CD4-positive, alpha-beta T cell treated with Interferon gamma for 1 hour (primary cell): ENCODE measurements around the gene SVIL.
"Not testable (repeated sequence)": the region's sequence is repeated elsewhere in the genome, so short reads cannot be mapped to it uniquely, and the experiment has no call there.

Experiments used
- DNase-seq: peaks from one replicate; pipeline ENCODE4 v3.0.0-alpha.2; 2020

Gene SVIL

DNA sequence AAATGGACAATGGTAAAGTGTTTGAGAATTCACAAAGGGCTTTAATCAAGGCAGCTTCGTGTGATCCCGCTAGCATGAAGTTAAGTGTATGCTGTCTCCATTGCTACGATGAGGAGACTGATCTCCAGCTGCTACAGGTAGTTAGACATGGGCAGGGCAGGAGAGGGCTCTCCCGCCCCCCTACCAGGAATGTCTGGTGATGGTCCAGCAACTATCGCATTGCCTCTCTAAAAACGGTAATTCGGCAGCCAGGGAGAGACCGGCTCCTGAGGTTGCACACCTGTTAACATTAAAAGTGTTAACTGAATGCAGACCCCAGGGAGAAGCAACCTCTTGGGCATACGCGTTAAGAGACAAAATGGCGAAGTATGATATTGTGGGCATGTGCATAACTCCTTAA, 37.9 kb downstream of the SVIL start:
- no peak for DNase-seq

DNA sequence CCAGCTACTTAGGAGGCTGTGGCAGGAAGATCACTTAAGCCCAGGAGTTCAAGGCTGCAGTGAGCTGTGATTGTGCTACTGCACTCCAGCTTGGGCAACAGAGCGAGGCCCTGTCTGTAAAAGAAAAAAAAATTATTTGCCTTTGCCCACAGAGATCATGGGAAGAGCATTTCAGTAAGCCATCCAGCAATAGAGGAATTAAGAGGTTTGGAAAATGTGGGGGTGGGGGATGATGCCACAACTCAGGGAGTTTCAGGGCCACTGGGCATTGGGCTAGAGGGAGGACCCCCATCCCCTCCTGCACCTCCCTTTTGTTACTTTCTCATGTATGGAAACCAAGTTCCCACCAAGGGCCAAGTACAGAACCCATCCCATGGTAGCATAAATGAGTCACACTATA, 38.4 kb downstream of the SVIL start:
- DNase-seq, result no peak

GRCh38 chr10:29595636-29596225, 39.0 kb downstream of the SVIL start:
- no peak for DNase-seq

- DNase-seq, result no peak
Measured at GRCh38 chr10:29595146-29595545, 39.6 kb downstream of the SVIL start.

DNA sequence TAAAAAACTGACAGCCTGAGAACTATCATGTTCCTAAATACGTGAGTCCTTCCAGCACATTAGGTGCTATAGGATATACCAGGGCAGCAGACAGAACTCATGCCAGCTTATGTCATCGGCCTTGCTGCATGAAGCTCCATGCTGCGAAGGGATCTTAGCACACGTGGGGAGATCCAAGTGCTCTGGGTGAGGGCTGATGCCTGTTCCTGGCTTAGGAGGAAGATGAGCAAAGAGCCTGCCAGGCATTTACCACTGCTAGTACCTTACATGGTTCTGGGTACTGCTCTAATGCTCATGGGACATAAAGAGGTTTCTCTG, 43.2 kb downstream of the SVIL start:
- no peak for DNase-seq

DNA sequence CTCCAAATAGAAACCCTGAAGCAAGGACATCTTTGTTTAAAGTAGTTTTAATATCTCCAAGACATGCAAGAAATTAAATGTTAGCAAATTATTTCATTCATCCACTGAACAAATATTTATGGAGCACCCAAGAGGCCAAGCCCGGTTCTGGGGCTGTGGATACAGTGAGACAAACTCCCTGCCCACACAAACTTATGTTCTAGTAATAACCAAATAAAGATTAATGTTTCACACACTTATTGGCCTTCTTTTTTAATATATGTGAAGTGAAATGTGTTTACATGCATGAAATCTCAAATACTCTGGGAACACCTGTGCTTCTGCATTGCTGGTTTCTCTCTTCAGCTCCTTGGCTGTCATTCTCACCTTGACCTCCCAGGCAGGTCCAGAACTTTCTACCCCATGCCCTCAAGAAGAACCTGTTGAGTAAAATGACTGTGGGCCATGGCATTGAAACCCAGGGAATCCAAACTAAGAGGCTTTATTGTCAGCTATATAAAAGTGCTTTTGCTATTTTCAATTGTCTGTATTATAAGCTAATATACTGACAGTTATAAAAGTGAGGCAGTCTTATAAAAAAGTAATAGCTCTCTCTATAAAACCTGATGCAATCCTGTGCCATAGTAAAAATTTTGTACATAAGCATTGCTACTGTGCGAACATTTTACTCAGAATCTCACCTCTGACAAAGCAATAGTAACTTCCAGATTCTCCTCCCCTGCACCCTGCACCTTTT, 43.7 kb downstream of the SVIL start:
- DNase-seq, result no peak

DNA sequence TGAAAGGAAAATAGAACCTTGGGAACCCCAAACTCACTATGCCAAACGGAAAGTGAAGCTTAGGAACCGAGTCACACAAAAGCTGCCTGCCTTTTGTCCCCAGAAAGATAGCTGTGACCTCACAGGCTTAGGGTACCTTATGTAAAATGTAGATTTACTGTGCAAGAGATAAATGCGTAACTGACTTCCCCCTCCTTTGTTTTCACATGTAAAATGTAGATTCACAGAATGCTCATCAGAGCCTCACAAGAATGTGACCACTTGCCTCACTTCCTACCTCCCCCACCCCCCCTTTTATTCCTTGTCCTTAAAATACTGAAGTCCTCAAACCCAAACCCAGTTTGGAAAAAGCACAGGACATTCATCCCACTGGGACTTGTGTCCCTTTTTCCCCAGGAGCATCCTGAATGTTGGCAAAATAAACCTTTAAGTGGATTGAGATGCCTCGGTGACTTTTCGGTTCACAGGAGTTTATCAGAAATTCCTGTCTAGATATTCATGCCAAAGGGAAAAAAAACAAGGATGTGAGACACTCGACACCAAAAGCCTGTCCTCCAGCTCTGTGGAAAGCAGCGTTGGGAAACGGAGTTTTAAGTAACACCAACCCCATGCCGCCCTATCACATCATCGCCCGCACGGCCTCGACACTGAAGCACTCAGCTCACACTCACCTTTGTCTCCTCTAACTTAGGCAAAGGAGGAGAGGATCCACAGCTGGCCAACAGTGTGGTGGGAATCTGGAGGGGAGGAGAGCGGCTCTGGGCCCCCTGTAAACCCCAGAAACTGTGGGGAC, 45.9 kb downstream of the SVIL start:
- DNase-seq, result no peak

DNA sequence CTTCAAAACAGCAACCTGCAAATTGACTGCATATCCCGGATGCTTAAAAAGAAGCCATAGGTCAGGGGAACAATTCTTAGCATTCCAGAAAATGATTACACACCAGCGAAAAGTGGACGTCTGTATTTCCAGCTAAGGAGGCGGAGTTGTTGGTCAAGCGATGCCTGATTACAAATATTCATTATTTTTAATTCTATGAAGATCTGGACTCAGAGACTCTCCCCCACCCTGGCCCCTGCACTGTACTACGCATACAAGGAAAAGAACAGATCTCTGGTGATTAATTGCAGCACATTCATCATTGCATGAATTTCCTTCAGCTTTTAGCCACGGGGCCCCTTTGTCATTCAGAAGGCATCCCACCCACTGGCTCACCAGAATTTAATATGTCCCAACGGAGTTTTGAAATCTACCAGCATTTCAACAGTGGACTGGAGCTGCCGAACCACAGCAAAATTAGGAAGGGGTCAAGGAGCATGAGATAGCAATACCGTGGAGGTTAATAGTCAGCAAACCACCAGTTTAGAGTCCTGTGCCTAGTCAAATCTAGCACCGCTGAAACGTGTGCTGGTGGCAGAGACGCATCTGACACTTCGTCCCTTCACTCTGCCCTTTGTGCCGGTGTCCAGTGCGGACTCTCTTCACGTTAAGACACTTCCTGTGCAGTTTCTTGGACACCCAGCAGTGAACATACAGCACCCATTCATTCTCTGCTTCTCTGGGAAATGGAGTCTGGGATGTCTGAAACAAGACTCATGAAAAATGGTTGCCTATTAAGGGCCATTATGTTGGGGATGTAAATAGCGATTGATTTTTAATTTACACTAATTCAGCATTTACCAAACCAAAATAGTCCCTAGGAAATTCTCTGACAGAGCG, 46.8 kb downstream of the SVIL start:
- DNase-seq, result not testable (repeated sequence)

DNA sequence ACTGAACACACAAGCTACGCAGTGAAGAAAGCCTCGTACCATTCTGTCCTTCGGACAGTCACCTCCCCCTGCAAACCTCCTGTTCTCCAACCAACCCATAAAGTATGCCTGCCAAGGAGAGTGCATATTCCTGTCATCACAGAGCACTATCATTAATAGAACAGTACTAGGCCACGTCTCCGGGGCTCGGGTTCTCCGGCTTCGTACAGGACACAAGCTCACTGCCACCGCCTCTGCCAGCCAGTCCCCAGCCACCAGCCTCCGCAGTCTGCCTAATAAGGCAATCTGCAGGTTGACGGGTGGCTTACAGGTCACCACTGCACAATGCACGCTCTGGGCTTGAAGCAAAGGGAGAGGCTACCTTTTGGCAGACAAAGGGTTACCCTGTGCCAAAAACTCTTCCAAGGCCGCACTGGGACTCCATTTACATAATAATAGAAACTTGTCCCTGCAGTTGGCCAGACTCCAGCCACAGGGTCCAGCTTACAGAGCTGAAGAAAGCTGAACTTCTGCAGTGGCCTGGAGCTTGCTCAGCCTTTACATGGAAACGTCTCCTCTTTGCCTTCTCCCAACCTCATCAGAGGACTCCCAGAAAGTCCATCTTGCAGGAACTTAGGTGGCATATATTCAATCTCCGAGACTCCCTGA, 47.5 kb downstream of the SVIL start:
- DNase-seq, result not testable (repeated sequence)

DNA sequence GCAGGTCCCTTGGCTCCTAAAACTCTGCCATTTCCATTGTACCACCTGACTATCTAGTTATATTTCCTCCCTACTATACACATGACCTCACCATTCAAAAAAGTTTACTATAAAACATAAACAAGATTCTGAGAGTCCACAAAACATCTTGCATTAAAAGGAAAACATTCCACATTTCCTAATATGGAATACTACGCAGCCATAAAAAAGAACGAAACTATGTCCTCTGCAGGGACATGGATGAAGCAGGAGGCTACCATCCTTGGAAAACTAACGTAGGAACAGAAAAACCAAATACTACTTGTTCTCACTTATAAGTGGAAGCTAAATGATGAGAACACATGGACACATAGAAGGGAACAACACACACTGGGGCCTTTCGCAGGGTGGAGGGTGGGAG, 48.3 kb downstream of the SVIL start:
- DNase-seq, result no peak

- DNase-seq, result no peak
Measured at GRCh38 chr10:29585488-29585976, 49.2 kb downstream of the SVIL start.

- no peak for DNase-seq
Measured at GRCh38 chr10:29584436-29584835, 50.3 kb downstream of the SVIL start.

DNA sequence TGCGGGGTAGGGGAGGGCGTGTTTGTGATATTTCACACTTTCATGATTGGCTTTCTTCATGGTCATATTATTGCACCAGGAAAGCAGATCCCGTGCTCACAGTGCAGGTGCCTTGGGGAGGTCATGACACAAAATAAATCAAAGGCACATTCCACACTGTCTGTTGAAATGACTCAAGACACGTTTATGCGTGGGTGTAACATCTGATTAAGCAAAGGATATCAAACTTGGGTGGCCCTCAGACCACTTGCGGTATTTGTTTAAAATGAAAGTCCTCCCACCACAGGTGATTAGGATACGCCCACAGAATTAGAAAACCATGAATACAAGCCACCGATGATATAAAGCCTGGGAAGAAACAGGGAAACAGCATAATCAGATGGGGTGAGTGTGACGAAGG, 51.1 kb downstream of the SVIL start:
- no peak for DNase-seq

DNA sequence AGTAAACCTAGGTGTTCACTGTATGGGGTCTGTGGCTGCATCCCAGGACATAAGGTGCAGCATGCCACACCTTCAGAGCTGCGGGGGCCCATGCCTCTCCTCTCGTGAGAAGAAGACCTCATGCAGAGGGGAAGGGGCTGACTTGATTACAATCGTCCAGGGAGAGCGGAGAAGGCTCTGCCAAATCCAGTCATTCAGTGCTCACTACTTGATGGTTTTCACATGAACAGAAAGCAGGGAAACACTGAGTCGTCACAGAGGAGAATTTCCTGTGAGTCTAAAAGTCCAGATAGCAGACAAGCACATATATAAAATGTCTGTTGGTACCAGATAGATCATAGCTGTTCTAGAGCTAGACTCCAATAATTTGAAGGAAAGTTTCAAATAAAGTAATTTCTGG, 52.0 kb downstream of the SVIL start:
- DNase-seq, result not testable (repeated sequence)

GRCh38 chr10:29579455-29579970, 55.3 kb downstream of the SVIL start:
- DNase-seq, result no peak

DNA sequence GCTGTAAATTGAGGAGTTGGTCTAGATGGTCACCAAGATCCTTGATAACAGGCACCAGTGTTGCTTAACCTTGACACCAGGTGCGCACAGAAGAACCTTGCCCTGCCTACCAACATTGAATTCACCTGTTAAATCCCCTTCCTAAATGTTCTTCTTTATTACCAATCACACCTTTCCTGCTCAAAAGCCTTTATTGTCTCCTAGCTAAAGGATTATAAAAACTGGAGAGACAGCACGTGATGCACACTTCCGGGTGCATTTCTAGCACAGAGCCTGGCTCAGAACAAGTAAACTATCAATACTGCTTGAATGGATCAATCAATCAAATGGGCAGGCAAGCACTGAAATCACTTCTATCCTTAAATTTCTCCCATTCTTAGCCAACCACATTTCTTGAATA, 56.3 kb downstream of the SVIL start:
- DNase-seq, result no peak

DNA sequence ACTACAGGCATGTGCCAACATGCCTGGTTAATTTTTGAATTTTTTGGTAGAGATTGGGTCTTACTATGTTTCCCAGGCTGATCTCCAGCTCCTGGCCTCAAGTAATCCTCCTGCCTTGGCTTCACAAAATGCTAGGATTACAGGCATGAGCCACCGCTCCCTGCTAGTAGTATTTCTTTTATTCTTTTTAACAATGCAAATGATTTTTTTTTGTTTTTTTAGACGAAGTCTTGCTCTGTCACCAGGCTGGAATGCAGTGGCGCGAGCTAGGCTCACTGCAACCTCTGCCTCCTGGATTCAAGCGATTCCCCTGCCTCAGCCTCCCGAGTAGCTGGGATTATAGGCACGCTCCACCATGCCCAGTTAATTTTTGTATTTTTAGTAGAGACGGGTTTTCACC, 58.1 kb downstream of the SVIL start:
- no peak for DNase-seq

DNA sequence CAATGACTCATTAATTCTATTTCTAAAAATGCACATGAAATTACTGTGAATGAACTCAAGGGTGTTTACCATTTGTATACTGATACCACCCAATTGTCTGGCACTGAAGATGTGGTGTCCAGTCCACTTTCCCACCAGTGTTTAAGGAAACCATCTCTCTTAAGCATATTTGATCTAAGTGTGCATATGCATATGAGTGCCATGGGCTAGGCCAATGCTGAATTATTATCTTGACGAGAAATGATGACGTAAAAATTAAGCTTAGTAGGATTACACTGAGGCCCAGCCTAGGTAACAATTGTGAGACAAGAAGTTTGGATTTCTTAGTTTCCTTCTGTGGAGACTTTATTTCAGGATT, 59.7 kb downstream of the SVIL start:
- no peak for DNase-seq

DNA sequence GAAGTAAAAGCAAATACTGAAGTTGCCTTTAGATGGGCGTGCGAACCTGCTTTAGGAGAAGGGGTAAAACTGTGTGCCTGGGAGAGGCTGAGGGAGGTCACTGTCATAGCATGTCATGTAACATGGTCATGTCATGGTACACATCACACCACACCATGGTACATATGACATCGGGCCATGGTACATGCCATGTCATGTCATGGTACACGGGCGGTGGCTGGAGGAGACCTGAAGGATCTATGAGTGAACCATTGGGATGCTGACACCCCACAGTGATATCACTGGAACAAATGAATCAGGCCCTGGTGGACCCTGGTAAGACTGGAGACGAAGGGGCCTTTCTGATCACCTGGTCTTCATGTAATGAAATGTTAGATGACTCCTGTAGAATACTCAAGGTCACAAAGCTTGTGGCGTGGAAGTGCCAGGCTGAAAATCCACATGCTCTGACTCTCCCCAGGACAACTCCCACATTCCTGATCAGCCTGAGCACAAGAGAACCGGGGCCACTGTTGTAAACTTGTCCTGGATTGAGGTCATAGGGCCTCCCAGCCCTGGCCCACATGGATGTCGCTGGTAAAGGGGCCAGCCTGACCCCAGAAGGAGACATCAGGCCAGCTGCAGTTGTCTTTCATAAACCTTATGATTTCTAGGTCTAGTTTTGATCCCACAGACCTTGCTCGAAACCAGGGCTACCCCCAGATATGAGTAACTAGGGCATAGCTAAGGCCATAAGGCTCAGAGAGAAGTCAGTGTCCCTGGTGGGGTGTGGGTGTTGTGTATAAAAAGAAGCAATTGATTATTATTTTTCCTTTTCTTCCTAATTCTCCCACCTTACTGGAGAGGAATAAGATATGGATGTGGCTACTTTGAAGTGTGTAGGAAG, 60.3 kb downstream of the SVIL start:
- DNase-seq, result not testable (repeated sequence)

DNA sequence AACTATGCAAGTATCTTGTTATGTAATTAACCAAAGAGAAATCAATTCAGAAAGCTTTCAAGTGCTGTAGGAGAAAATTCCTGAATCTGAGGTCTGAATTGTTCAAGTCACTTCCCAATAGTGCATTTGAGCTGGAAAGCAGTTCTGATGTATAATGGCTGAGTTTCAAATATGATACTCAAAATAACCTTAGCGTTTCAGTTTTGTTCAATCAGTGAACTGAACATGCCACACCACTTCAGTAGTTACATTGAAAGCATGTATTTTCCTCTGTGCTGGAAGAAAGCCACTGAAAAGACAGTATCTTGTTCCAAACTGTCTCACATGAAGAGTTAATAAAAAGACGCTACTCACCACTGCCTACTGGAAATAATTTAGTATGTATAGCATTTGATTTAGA, 64.5 kb downstream of the SVIL start:
- DNase-seq, result not testable (repeated sequence)

GRCh38 chr10:29569795-29570194, 65.0 kb downstream of the SVIL start:
- DNase-seq, result no peak
